ENCODE data around the gene KRT35. TPM values are rescaled to one million over a fixed set of nuclear protein-coding genes. Genes with fewer than 3 reads are reported as not detected.

The KRT35 gene
- total and polyA plus RNA-seq, 2 donors (not counting 3 experiments of a cell fraction or from before 2014, with no cell fraction given): not detected

- Histone ChIP-seq H3K4me3 (replicated peaks in 1 of 3; ENCODE audit: insufficient read depth in 1 of 3, low read depth in 1 of 3, low read length in 3 of 3) (no peak overlapping the region), H3K27me3 (ENCODE audit: control insufficient read depth in 2 of 2, insufficient read depth in 2 of 2, low read length in 2 of 2) (peaks cover 0 to 5% of the 10 kb centered on the region in 2 experiments), H3K9me1 (replicated peaks; ENCODE audit: control insufficient read depth, extremely low read depth, insufficient read depth, low read length) (no peaks in the 10 kb centered on the region), H3K9ac (replicated peaks; ENCODE audit: extremely low read depth, insufficient read depth, low read length) (no peak overlapping the region), H3K4me1 (ENCODE audit: control insufficient read depth, extremely low read depth, insufficient read depth, low read length) (no peaks in the 10 kb centered on the region), H3K9me3 (replicated peaks; ENCODE audit: control insufficient read depth, insufficient read depth, low read length) (no peaks in the 10 kb centered on the region), H3K4me2 (ENCODE audit: insufficient read depth, low read length) (no peak overlapping the region), H2AFZ (ENCODE audit: low read depth, low read length) (no peak overlapping the region), H3K27ac (ENCODE audit: insufficient read depth, low read depth, low read length) (no peak overlapping the region), H3K36me3 (ENCODE audit: control insufficient read depth in 2 of 2, extremely low read depth in 1 of 2, insufficient read depth in 2 of 2, low read length in 2 of 2) (no peaks in the 10 kb centered on the region), H3K79me2 (ENCODE audit: control insufficient read depth, insufficient read depth, low read length) (no peaks in the 10 kb centered on the region), H4K20me1 (replicated peaks; ENCODE audit: control insufficient read depth, extremely low read depth, insufficient read depth, low read length) (no peaks in the 10 kb centered on the region)
- intact Hi-C loops (cut with micrococcal nuclease) (no loop called here), dilution Hi-C loops (cut with MboI; ENCODE audit: extremely low pct_ligation_motif_present, low sequenced_read_pairs) (no loop called here)
- POLR2A ChIA-PET: no interaction called here
- BruUV-seq (replicated peaks): no TSS peak
- CTCF ChIA-PET: interaction anchor here (1.0 to 4.4 kb wide), 3 partner anchors 11 to 97 kb away, joined by 3 to 22 read pairs (median 4); no protein-coding TSS in a partner anchor
- DNase-seq (ENCODE audit: low read depth, low spot score) (no peak), FAIRE-seq (no peak)
- TF ChIP-seq MAX (IDR thresholded peaks at IDR 0.05; ENCODE audit: insufficient read depth, insufficient read length): no peak
- TF ChIP-seq POLR2A (IDR thresholded peaks at IDR 0.05; ENCODE audit: low read depth, low read length): no peak
- no peak for TF ChIP-seq GATA2 (IDR thresholded peaks at IDR 0.05; ENCODE audit: insufficient read depth, insufficient read length, low read depth, low read length)
- no peak for TF ChIP-seq FOS (IDR thresholded peaks at IDR 0.05; ENCODE audit: borderline replicate concordance, insufficient read depth, low read length)
- TF ChIP-seq JUN (IDR thresholded peaks at IDR 0.05; ENCODE audit: borderline replicate concordance, insufficient read depth, insufficient read length, low read depth): no peak
- no peak for TF ChIP-seq CTCF (IDR thresholded peaks at IDR 0.05; ENCODE audit: extremely low read depth in 1 of 2, insufficient read depth in 1 of 2, low read depth in 1 of 2, low read length in 2 of 2)
- TF ChIP-seq POLR2AphosphoS5 (IDR thresholded peaks at IDR 0.05; ENCODE audit: insufficient read depth, low read depth, low read length): no peak
- no peak for TF ChIP-seq EZH2 (IDR thresholded peaks at IDR 0.05; ENCODE audit: borderline replicate concordance, low read depth, low read length, severe bottlenecking)
- no peak for TF ChIP-seq MYC (IDR thresholded peaks at IDR 0.05; ENCODE audit: low read depth, low read length)
Observed at GRCh38 chr17:41452281-41452680, 28.7 kb downstream of the KRT35 start.
